Body of pancreas (tissue), 4 donors: Measurements from ENCODE around the gene MIGA1.

Experiments used
- CTCF ChIP-seq, 7 experiments: fragments of 450-650 bp in 4 of 7; fragments of 200-600 bp in 3 of 7; sonication (generic) in 3 of 7; IDR thresholded peaks; one replicate each; pipeline ENCODE4 v1.5.1; 2016 to 2019; ENCODE audit warnings: antibody characterized with exemption in 7 of 7
- POLR2A ChIP-seq, 3 donors: fragments of 450-650 bp; IDR thresholded peaks; one replicate each; pipeline ENCODE4 v1.6.1; 2016; ENCODE audit warnings: antibody characterized with exemption in 3 of 3, mild to moderate bottlenecking in 2 of 3

- TF ChIP-seq CTCF (IDR thresholded peaks at IDR 0.05) = no peak
- no peak for TF ChIP-seq POLR2A (IDR thresholded peaks at IDR 0.05)
These were observed 78.1 kb downstream of the MIGA1 start for GRCh38 chr1:77857552-77857951.
